Vagina (tissue), 2 donors: Measurements from ENCODE around the gene TPPP.

ENCODE experiments used
- CTCF ChIP-seq, 3 experiments: fragments of 450-650 bp in 2 of 3; fragments of 200-600 bp in 1 of 3; sonication (generic) in 1 of 3; IDR thresholded peaks; one replicate each; pipeline ENCODE4 v1.5.1; 2017 to 2019; ENCODE audit warnings: antibody characterized with exemption in 3 of 3, mild to moderate bottlenecking in 2 of 3, moderate library complexity in 2 of 3
- POLR2AphosphoS5 ChIP-seq, 2 donors: sonication (generic); formaldehyde crosslinking; IDR thresholded peaks; one replicate each; pipeline ENCODE4 v1.9.0; 2017; ENCODE audit warnings: antibody characterized with exemption in 2 of 2, mild to moderate bottlenecking in 2 of 2, low read depth in 1 of 2; ENCODE audit not compliant: insufficient read depth in 1 of 2

GRCh38 chr5:620586-621180, 72.5 kb downstream of the TPPP start:
- TF ChIP-seq CTCF (IDR thresholded peaks at IDR 0.05) (no peak), POLR2AphosphoS5 (IDR thresholded peaks at IDR 0.05; ENCODE audit: insufficient read depth in 1 of 2, low read depth in 1 of 2) (no peak)
